ENCODE results near the gene CNPY1. TPM values are rescaled to one million over a fixed set of nuclear protein-coding genes. Genes with fewer than 3 reads are reported as not detected.

The CNPY1 gene
- polyA plus RNA-seq, 1 of the 3 experiments (the other 2 are of a cell fraction), result not detected

- TF ChIP-seq TCF12 (IDR thresholded peaks at IDR 0.05), result no peak
- TF ChIP-seq, protein P1, sequence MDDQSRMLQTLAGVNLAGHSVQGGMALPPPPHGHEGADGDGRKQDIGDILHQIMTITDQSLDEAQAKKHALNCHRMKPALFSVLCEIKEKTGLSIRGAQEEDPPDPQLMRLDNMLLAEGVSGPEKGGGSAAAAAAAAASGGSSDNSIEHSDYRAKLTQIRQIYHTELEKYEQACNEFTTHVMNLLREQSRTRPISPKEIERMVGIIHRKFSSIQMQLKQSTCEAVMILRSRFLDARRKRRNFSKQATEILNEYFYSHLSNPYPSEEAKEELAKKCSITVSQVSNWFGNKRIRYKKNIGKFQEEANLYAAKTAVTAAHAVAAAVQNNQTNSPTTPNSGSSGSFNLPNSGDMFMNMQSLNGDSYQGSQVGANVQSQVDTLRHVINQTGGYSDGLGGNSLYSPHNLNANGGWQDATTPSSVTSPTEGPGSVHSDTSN (IDR thresholded peaks at IDR 0.05), result no peak
- TF ChIP-seq SMC3 (IDR thresholded peaks at IDR 0.05; ENCODE audit: low read depth, low read length), result no peak
- TF ChIP-seq, protein P2, sequence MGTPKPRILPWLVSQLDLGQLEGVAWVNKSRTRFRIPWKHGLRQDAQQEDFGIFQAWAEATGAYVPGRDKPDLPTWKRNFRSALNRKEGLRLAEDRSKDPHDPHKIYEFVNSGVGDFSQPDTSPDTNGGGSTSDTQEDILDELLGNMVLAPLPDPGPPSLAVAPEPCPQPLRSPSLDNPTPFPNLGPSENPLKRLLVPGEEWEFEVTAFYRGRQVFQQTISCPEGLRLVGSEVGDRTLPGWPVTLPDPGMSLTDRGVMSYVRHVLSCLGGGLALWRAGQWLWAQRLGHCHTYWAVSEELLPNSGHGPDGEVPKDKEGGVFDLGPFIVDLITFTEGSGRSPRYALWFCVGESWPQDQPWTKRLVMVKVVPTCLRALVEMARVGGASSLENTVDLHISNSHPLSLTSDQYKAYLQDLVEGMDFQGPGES (IDR thresholded peaks at IDR 0.05; ENCODE audit: low read depth, low read length), result no peak
- TF ChIP-seq JUND (IDR thresholded peaks at IDR 0.05), result no peak
- TF ChIP-seq POLR2AphosphoS5 (IDR thresholded peaks at IDR 0.05; ENCODE audit: low read depth, low read length), result no peak
- TF ChIP-seq EZH2phosphoT487 (IDR thresholded peaks at IDR 0.05; ENCODE audit: borderline replicate concordance, low read depth), result no peak
- TF ChIP-seq MEF2A (IDR thresholded peaks at IDR 0.05; ENCODE audit: borderline replicate concordance, low read depth), result no peak
- no peak for TF ChIP-seq SIN3A (IDR thresholded peaks at IDR 0.05; ENCODE audit: borderline replicate concordance, low read depth, low read length)
- TF ChIP-seq MXI1 (IDR thresholded peaks at IDR 0.05; ENCODE audit: low read depth, low read length), result no peak
- H3K27ac ChIP-seq (ENCODE audit: low read depth in 2 of 2, low read length in 1 of 2), result no peak overlapping the region
- H3F3A ChIP-seq (replicated peaks; ENCODE audit: insufficient read depth), result no peaks in the 10 kb centered on the region
- no peaks in the 10 kb centered on the region for H3K4me1 ChIP-seq (ENCODE audit: control insufficient read depth in 1 of 2, insufficient read depth in 2 of 2, low read depth in 1 of 2, low read length in 1 of 2)
- no peaks in the 10 kb centered on the region for H3K9me3 ChIP-seq
- no peak overlapping the region for H3K4me2 ChIP-seq
- H3K79me2 ChIP-seq (ENCODE audit: insufficient read depth), result no peaks in the 10 kb centered on the region
- H3K27me3 ChIP-seq (ENCODE audit: insufficient read depth), result peaks cover 47% of the 10 kb centered on the region; the same call in 1 of the 2 replicates
- H4K20me1 ChIP-seq (ENCODE audit: insufficient read depth), result no peaks in the 10 kb centered on the region
- H3K9me2 ChIP-seq, result no peaks in the 10 kb centered on the region
- ChIA-PET POLR2A (no interaction called here), CTCF (interaction anchor here (0.6 to 1.1 kb wide), 3 partner anchors 31 to 654 kb away, joined by 3 to 4 read pairs (median 3); no protein-coding TSS in a partner anchor)
- no peak overlapping the region for H2AFZ ChIP-seq (ENCODE audit: low read depth)
- DNase-seq, result no peak
- H3K36me3 ChIP-seq (replicated peaks in 1 of 2; ENCODE audit: control insufficient read depth in 1 of 2, insufficient read depth in 2 of 2, low read length in 1 of 2), result no peaks in the 10 kb centered on the region
- no peak overlapping the region for H3K4me3 ChIP-seq (ENCODE audit: low read depth in 2 of 2, low read length in 1 of 2)
- 57% methylated on average over 18 of the region's 18 CpGs for WGBS (ENCODE audit: low lambda C conversion rate)
- no peak overlapping the region for H3K9ac ChIP-seq
These were observed 21.4 kb upstream of the CNPY1 start for GRCh38 chr7:155567646-155568332.

DNA sequence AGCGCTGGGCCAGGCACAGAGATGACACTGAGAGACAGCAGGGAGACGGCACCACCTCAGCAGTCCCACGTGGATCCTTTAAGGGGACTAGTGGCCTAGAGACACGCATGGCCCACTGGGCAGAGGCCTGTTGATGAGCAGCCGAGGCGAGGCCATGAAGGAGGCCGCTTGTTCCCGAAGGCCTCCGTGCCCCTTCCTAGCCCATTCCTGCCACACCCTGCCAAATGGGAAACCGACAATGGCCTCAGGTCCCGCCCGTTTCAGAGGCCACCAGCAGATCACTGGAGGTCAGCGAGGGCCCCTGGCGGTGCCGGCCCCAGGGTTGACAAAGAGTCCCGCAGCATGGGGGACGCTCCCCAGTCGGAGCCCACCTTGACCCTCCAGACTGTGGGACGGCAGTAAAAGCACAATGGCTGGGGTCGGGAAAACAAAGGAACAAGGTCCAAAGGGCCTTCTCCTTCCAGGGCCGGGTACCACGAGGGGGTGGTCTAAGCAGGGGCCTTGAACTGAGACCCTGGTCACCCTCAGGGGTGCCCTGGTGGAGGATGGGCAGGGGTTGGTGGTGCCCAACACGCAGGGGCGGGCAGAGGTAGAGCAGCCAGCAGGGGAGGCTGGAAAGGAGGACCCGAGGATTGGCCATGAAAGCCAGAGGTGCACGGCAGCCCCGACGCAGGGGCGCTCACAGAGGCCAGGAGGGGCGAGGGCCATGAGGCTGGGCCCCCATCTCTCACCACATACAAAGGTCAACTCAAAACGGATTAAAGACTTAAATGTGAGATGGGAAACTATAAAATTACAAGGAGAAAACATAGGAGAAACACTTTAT is 19.9 kb upstream of the CNPY1 start:
- 52% methylated on average over 26 of the region's 31 CpGs for WGBS (ENCODE audit: low lambda C conversion rate)
- Histone ChIP-seq H3K4me2 (no peak overlapping the region), H3K4me1 (ENCODE audit: control insufficient read depth in 1 of 2, insufficient read depth in 2 of 2, low read depth in 1 of 2, low read length in 1 of 2) (no peaks in the 10 kb centered on the region), H3K4me3 (ENCODE audit: low read depth in 2 of 2, low read length in 1 of 2) (no peak overlapping the region), H3F3A (replicated peaks; ENCODE audit: insufficient read depth) (no peaks in the 10 kb centered on the region), H3K79me2 (ENCODE audit: insufficient read depth) (no peaks in the 10 kb centered on the region), H3K27ac (ENCODE audit: low read depth in 2 of 2, low read length in 1 of 2) (no peak overlapping the region), H3K9me2 (no peaks in the 10 kb centered on the region), H2AFZ (ENCODE audit: low read depth) (no peak overlapping the region), H4K20me1 (ENCODE audit: insufficient read depth) (no peaks in the 10 kb centered on the region), H3K27me3 (ENCODE audit: insufficient read depth) (peaks cover 35% of the 10 kb centered on the region; the same call in 1 of the 2 replicates), H3K9me3 (no peaks in the 10 kb centered on the region), H3K36me3 (replicated peaks in 1 of 2; ENCODE audit: control insufficient read depth in 1 of 2, insufficient read depth in 2 of 2, low read length in 1 of 2) (no peaks in the 10 kb centered on the region), H3K9ac (no peak overlapping the region)
- DNase-seq, result no peak
- ChIA-PET POLR2A (no interaction called here), CTCF (interaction anchor here (0.6 kb wide), 1 partner anchor 1004 kb away, joined by 3 read pairs; no protein-coding TSS in a partner anchor)
- TF ChIP-seq MEF2A (IDR thresholded peaks at IDR 0.05; ENCODE audit: borderline replicate concordance, low read depth) (no peak), MXI1 (IDR thresholded peaks at IDR 0.05; ENCODE audit: low read depth, low read length) (no peak), ELF1 (IDR thresholded peaks at IDR 0.05) (no peak), RAD21 (IDR thresholded peaks at IDR 0.05; ENCODE audit: low read length) (no peak), FOSL2 (IDR thresholded peaks at IDR 0.05; ENCODE audit: borderline replicate concordance, low read depth) (no peak)
- TF ChIP-seq, protein P1 (IDR thresholded peaks at IDR 0.05), result no peak
- TF ChIP-seq, protein P3, sequence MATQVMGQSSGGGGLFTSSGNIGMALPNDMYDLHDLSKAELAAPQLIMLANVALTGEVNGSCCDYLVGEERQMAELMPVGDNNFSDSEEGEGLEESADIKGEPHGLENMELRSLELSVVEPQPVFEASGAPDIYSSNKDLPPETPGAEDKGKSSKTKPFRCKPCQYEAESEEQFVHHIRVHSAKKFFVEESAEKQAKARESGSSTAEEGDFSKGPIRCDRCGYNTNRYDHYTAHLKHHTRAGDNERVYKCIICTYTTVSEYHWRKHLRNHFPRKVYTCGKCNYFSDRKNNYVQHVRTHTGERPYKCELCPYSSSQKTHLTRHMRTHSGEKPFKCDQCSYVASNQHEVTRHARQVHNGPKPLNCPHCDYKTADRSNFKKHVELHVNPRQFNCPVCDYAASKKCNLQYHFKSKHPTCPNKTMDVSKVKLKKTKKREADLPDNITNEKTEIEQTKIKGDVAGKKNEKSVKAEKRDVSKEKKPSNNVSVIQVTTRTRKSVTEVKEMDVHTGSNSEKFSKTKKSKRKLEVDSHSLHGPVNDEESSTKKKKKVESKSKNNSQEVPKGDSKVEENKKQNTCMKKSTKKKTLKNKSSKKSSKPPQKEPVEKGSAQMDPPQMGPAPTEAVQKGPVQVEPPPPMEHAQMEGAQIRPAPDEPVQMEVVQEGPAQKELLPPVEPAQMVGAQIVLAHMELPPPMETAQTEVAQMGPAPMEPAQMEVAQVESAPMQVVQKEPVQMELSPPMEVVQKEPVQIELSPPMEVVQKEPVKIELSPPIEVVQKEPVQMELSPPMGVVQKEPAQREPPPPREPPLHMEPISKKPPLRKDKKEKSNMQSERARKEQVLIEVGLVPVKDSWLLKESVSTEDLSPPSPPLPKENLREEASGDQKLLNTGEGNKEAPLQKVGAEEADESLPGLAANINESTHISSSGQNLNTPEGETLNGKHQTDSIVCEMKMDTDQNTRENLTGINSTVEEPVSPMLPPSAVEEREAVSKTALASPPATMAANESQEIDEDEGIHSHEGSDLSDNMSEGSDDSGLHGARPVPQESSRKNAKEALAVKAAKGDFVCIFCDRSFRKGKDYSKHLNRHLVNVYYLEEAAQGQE (IDR thresholded peaks at IDR 0.05; ENCODE audit: low read depth, low read length), result no peak
- TF ChIP-seq, protein P4, sequence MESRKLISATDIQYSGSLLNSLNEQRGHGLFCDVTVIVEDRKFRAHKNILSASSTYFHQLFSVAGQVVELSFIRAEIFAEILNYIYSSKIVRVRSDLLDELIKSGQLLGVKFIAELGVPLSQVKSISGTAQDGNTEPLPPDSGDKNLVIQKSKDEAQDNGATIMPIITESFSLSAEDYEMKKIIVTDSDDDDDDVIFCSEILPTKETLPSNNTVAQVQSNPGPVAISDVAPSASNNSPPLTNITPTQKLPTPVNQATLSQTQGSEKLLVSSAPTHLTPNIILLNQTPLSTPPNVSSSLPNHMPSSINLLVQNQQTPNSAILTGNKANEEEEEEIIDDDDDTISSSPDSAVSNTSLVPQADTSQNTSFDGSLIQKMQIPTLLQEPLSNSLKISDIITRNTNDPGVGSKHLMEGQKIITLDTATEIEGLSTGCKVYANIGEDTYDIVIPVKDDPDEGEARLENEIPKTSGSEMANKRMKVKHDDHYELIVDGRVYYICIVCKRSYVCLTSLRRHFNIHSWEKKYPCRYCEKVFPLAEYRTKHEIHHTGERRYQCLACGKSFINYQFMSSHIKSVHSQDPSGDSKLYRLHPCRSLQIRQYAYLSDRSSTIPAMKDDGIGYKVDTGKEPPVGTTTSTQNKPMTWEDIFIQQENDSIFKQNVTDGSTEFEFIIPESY (IDR thresholded peaks at IDR 0.05; ENCODE audit: borderline replicate concordance, low read depth), result no peak

All from SK-N-SH (cell line).